Stimulated activated naive CD4-positive, alpha-beta T cell (primary cell): ENCODE results near the gene MICU1.
"Not testable (repeated sequence)": the region's sequence is repeated elsewhere in the genome, so short reads cannot be mapped to it uniquely, and the experiment has no call there.

ENCODE experiments used
- DNase-seq, 6 experiments: peaks; one replicate each; lab custom pipeline; 2025; lab: John Stamatoyannopoulos, UW

Gene MICU1

DNA sequence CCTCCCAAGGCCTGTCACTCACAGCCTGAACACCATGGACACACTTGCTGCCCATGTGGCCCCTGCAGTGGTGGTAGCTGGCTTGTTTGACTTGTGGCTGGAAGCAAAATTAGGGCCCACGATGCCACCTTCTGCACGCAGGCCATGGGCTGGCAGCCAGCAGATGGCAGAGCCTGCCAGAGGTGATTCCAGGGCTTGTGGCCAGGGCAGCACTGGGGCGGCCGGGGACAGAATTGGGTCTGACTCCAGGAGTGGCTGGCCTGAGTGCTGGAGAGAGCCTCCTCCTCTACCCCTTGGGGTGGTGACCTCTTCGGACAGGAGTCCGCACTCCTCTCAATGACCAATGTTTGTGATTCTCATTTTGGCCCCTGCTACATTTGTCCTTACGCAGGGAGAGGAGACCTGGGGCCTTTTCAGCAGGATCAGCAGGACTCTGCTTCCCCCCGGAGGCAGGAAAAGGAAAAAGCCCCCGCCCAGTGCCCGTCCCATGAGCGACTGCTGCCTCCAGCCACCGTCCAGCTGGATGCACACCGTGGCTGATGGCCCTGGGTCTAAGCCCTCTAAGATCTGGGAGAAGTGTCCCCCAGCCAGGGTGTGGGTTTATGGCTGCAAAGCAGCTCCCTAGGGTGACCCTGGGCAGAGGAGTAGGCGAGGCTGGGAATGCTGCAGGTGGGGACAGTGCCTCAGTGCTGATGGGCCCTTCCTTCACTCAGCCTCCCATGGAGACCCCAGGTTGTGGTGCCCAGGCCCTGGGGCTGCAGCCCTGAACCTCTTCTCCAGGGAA is 297.6 kb downstream of the MICU1 start:
- DNase-seq, result no peak

DNA sequence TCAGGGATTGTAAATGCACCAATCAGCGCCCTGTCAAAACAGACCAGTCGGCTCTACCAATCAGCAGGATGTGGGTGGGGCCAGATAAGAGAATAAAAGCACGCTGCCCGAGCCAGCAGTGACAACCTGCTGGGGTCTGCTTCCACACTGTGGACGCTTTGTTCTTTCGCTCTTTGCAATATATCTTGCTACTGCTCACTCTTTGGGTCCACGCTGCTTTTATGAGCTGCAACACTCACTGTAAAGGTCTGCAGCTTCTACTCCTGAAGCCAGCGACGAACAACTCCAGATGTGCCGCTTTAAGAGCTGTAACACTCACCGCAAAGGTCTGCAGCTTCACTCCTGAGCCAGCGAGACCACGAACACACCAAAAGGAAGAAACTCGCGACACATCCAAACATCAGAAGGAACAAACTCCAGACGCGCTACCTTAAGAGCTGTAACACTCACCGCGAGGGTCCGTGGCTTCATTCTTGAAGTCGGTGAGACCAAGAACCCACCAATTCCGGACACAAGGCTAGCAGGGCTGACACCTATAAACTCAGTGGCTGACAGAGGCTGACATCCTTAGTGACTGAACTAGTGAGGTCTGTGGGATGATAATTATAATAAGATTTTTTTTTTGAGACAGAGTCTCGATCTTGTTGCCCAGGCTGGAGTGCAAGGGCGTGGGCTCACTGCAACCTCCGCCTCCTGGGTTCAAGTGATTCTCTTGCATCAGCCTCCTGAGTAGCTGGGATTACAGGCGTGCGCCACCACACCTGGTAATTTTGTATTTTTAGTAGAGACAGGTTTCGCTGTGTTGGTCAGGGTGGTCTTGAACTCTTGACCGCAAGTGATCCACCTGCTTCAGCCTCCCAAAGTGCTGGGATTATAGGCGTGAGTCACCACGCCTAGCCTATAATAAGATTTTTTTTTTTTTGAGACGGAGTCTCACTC is 298.9 kb downstream of the MICU1 start:
- DNase-seq, result peak in 5 of 6 experiments; percentile 39 to 81 (median 68)

DNA sequence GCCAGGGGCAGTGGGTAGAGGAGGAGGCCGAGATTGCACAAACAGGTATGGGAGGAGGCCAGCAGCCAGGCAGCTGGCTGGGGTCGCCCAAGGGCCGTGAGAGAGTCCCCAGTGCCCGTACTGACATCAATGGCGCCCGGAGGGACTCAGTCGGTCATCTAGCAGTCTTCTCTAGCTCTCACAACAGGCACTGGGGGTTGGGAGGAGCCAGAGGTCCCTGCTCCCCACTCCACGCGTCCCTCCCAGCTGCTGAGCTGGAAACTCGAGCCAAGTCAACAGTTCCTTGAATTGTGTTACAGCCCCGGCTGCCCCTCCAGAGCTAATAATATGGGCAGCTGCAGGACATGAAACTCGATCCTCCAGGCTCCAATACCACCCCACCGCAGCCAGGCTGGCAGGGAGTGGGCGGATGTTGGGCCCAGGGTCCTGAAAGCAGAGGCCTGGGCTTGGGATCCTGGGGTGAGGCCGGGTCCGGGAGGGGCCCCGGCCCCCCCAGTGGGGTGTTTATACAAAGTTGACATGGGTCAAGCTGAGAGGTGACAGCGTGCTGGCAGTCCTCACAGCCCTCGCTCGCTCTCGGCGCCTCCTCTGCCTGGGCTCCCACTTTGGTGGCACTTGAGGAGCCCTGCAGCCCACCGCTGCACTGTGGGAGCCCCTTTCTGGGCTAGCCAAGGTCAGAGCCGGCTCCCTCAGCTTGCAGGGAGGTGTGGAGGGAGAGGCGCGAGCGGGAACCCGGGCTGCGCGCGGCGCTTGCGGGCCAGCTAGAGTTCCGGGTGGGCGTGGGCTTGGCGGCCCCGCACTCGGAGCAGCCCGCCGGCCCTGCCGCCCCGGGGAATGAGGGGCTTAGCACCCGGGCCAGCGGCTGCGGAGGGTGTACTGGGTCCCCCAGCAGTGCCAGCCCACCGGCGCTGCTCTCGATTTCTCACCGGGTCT is 300.4 kb downstream of the MICU1 start:
- not testable (repeated sequence) for DNase-seq

DNA sequence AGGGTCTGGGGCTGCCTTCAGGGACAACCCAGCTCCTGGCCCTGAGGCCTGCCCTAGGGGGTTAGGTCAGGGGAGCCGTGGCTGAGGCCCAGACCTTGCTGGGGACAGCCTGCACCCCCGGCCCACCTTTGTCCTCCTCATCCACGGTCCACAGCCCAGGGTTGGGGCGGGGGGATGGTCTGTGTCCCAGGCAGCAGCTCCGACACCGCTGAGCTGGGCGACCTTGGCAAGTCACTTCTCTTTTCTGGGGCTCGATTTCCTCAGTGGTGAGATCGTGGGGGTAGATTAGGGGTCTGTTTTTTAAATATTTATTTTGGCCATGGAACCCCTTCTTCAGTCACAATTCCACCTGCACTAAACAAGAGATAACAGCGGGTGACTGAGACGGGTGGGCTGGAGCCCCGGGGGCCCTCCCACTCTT is 302.1 kb downstream of the MICU1 start:
- no peak for DNase-seq

DNA sequence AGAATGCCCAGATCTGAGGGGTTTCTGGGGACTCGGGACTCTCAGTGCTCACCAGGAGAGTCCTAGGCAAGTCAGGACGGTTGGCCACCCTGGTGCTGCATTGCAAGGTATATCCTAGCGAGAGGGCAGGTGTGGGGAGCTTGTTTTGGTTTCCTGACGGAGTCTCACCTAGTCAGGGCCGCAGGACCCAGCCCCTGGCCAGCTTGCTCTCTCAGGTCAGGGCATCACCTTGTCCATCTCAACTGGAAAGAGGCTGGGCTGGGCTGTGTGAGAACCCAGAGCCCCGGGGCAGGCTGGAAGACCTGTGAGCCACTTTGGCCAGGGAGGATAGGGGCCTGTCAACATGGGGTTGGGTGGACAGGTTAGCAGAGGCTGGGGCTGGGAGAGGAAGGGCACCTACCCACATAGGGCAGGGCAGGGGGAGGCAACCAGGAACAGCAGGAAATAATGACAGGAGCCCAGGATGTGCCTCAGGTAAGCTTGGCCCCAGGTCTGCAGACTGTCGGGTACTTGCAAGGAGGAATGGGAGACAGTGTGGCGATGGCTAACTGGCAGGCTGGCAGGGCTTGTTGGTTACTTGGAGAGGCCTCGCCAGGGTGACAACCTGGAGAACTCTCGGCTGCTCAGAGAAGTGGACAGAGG is 302.6 kb downstream of the MICU1 start:
- DNase-seq, result no peak

DNA sequence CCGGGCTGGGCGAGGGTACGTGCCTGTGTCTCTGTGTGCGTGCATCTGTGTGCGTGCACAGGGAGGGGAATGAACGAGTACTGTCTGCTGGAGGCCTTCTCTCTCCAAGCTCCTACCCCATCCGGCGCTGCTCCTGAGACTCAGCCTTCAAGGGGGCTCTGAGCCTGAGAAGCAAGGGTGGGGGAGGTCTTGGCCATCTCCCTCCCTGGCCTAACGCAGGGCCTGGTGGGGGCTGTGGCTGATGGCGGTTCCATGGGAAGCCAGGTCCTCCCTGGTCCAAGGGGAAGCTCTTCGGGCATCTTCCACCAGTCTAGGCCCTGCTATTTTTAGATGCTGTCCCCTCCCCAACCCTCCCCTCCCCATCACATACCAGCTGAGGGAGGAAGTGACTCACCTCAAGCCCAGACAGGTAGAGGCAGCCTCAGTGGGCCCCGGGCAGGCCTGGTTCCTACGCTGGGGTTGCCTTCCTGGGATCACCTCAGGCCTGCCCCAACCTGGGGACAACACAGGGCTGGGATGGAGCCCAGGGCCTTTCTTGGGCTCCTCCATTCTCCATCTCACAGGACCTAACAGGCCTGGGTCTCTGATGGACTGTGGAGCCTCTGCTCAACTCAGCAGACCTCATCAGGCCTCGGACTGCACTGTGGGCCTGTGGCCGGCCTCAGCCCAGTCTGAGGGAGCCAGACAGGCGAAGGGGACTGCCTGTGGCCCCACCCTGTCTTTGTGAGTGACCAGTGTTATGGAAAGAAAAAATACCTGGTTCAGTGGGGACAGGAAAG is 303.4 kb downstream of the MICU1 start:
- DNase-seq, result peak in 4 of 6 experiments; percentile 31 to 59 (median 42)

DNA sequence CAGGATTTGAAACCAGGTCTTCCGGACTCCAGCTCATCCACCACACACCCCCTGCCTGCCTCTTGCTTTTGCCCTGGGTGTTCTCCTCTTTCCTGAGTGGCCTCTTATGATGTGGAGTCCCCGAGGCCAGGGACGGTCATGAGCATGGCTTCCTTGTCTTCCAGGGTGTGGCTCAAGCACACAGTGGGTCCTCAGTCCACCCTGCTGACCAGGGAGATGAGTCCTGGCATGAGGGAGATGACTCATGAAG is 303.9 kb downstream of the MICU1 start:
- DNase-seq, result no peak

DNA sequence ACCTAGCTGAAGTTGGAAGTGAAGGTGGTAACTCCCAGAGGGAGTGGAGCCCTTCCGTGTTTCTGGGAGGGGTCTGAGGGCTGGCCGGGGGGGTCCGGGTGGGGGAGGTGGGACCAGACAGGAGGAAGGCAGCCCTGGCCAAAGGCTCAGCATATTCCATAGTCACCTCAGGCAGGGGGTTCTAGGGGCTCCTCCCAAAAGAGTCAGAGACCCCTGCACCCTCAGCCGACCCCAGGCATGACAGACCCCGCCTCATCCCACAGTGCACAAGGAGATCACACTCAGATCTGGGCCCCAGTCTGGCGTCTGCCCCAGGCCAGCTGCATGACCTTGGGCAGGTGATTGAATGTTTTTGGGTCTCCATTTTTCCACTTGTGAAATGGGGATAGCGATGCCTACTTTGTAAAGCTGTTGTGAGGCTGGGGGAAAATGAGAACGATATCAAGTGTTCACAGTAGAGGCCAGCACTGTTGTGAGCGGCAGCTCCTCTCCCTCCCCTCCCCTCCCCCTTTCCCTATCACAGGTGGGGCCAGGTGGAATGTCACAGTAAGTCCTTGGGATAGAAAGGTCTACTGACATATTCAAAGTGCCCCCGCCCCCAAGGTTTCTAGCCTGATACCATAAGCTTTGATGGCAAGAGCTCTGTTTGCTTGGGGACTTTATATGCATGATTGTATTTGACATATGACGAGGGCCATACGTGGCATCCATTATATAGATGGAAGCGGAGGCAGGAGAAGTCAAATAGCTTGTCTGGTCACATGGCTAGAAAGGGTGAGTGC is 304.4 kb downstream of the MICU1 start:
- no peak for DNase-seq

DNA sequence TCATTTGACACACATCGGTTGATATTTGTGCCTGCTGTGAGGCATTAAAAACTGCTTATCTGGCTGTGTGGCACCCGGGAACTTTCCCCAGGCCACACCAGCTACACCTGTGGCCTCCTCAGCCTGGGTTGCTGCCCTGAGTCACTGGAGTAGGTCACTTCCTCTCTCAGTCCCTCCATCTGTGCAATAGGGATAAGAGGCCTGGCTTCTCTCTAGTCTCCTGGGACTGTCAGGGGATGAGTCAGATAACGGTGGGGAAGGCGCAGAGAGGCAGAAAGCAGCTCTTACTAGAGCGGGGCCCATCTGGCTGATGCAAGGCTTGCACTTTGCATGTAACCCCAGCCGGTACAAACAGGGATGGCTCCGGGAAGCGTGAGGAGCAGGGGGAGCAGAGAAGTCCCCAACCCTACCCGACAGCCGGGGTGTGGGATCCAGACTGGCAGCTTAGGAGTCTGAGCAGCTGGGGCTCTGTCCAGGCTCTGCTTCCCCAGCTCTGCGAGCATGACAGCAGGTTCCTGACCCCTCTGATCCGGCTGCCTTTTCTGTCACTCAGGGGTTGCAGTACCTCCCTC is 305.1 kb downstream of the MICU1 start:
- DNase-seq, result peak in 3 of 6 experiments; percentile 38 to 48 (median 40)

DNA sequence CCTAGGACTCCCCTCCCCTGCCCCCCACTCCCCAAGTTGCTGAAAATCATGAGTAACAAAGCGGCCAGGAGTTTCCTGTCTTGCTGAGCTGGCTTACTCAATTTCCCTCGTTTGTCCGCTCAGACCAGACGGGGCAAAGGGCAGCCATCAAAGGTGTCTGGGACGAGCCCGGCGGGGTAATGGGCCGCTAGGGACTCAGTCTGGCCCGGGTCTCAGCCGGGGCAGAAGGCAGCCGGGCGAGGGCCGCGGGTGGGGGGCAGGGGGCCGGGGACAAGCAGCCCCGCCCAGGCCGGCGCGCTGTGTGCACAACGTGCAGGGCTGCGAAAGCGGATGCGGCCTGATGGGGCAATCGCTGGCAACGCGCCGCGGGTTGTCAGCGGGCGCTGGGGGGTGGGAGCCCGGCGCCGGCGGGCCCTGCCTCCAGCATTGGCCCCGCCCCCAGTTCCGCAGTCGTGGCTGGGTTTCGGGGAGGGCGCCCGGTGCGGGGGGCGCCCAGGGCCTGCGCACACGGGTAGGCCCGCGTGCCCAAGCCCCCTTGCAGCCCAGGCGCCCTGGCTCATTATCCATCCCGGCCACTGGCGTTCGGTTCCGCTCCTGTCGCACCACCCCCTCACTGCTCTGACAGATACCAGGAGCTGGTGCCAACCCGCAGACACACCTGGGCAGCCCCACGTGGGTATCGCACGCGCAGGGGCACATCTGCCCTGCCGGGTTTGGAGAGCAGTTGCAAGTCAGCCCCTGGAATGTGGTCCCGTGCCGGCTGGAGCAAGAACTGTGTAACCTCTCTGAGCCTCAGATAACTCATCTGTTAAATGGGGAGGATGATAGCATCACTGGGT is 306.2 kb downstream of the MICU1 start:
- DNase-seq, result peak; percentile 74 to 88 (median 84)

DNA sequence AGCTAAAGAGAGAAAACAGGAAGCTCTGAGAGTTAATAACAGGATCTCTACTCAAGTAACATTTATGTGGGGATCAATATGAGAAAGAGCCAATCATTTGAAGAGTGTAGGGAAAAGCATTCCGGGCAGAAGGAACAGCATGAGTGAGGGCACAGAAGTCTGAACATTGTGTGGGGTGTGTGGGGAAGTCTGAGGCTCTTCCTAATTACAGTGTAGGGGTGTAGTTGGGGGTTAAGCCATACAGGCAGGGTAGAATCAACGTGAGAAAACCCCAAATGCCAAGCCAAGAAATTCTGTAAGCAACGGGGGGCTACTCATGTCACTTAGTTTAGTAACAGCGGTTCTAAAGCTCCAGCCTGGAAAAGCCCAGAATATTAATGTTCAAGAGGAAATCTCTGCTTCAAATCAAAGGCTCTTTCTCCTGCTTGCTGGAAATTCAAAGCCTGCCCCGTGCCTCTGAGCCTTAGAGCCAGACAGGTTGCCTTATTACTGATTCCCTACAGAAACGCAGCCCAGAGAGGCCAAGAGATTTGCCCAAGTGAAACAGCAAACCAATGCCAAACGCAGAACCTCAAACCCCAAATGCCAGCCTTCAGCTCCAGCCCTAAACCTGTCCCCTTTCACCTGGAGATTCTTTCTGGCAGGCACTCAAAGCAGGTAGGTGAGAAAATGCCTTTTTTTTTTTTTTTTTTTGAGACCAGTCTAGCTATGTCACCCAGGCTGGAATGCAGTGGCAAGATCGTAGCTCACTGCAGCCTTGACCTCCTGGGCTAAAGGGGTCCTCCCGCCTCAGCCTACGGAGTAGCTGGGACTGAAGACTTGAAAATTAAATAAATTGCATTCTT is 307.2 kb downstream of the MICU1 start:
- peak in 1 of 6 experiments; percentile 44 for DNase-seq
